CD4-positive, alpha-beta T cell (primary cell): Measurements from ENCODE around the gene GOLPH3L. TPM values are rescaled to one million over a fixed set of nuclear protein-coding genes. Genes with fewer than 3 reads are reported as not detected.
"Not testable (repeated sequence)": the region's sequence is repeated elsewhere in the genome, so short reads cannot be mapped to it uniquely, and the experiment has no call there.

ENCODE experiments used
- ATAC-seq: fragments of 200-7000 bp; cut with Tn5 transposase; one replicate; pipeline ENCODE4 v1.10.0; 2022; ENCODE audit warnings: mild to moderate bottlenecking; ENCODE audit not compliant: poor library complexity
- CTCF ChIA-PET: fragments of 350-600 bp; sonication (Branson Sonifier 250); formaldehyde crosslinking; loops from one replicate; lab custom pipeline; 2021; ENCODE audit warnings: antibody characterized with exemption, inconsistent platforms; lab: Charles Lee
- POLR2A ChIA-PET: fragments of 350-600 bp; sonication (Branson Sonifier 250); formaldehyde crosslinking; loops from one replicate; lab custom pipeline; 2021; ENCODE audit warnings: antibody characterized with exemption, inconsistent platforms; lab: Charles Lee
- DNase-seq, 14 experiments: peaks; one replicate each; pipeline ENCODE4 v3.0.0-alpha.2; 2013 to 2020; ENCODE audit warnings: mixed read lengths in 2 of 14
- H3K27ac ChIP-seq, 2 donors: one replicate each; pipeline versions ENCODE4 v1.5.1 to v1.7.0; 2013; ENCODE audit warnings: low read length in 2 of 2, low read depth in 1 of 2, mild to moderate bottlenecking in 1 of 2
- H3K27me3 ChIP-seq, 2 experiments: 1 replicate in 1 of 2; 2 replicates in 1 of 2; pipeline versions ENCODE4 v1.6.1 to v1.7.0; 2013; ENCODE audit warnings: low read length in 2 of 2, control low read depth in 1 of 2, mild to moderate bottlenecking in 1 of 2, moderate library complexity in 1 of 2; ENCODE audit not compliant: insufficient read depth in 2 of 2, control insufficient read depth in 1 of 2
- H3K36me3 ChIP-seq: one replicate; pipeline ENCODE4 v1.6.1; 2013; ENCODE audit warnings: low read length, control low read depth; ENCODE audit not compliant: insufficient read depth
- H3K4me1 ChIP-seq: one replicate; pipeline ENCODE4 v1.6.1; 2013; ENCODE audit warnings: low read length, control low read depth; ENCODE audit not compliant: insufficient read depth
- H3K4me3 ChIP-seq: one replicate; pipeline ENCODE4 v1.5.1; 2013; ENCODE audit warnings: mild to moderate bottlenecking, low read length, moderate library complexity
- H3K9me3 ChIP-seq, 2 experiments: 1 replicate in 1 of 2; 2 replicates in 1 of 2; pipeline versions ENCODE4 v1.6.1 to v1.7.0; 2013; ENCODE audit warnings: low read length in 2 of 2, mild to moderate bottlenecking in 2 of 2, control low read depth in 1 of 2, moderate library complexity in 1 of 2; ENCODE audit not compliant: control insufficient read depth in 1 of 2, insufficient read depth in 1 of 2
- H3K27ac Mint-ChIP-seq: one replicate; pipeline ENCODE4 v1.8.0; 2020; ENCODE audit warnings: mixed read lengths
- H3K27me3 Mint-ChIP-seq: one replicate; pipeline ENCODE4 v1.8.0; 2021; ENCODE audit warnings: mixed read lengths
- H3K36me3 Mint-ChIP-seq: one replicate; pipeline ENCODE4 v1.8.0; 2021; ENCODE audit warnings: low read depth, mixed read lengths
- H3K4me1 Mint-ChIP-seq: one replicate; pipeline ENCODE4 v1.8.0; 2021; ENCODE audit warnings: low read depth, mixed read lengths
- H3K4me3 Mint-ChIP-seq: one replicate; pipeline ENCODE4 v1.8.0; 2020; ENCODE audit warnings: mild to moderate bottlenecking, mixed read lengths
- H3K9me3 Mint-ChIP-seq: one replicate; pipeline ENCODE4 v1.8.0; 2020; ENCODE audit warnings: mixed read lengths
- intact Hi-C, 2 experiments: fragments of 100-400 bp; cut with DNase I in 1 of 2; cut with micrococcal nuclease in 1 of 2; formaldehyde crosslinking; loops; one replicate each; pipeline versions ENCODE4 v1.15.1 to v1.9.0; 2023 to 2025; cut with DNase I, micrococcal nuclease
- total RNA-seq, 174 experiments: library from RNA in 2 of 174; stranded (reverse) in 2 of 174; gene quantifications; one replicate each; pipeline ENCODE4 v1.2.3 and lab custom pipeline; 2021 to 2026
- TF ChIP-seq, protein P1 (sequence below): fragments of 200-600 bp; IDR thresholded peaks from one replicate; pipeline ENCODE4 v1.8.0; 2022; ENCODE audit warnings: antibody characterized with exemption, mild to moderate bottlenecking

The GOLPH3L gene
- total RNA-seq, 2 experiments from 2014 or later = 2.4 to 2.6 TPM

DNA sequence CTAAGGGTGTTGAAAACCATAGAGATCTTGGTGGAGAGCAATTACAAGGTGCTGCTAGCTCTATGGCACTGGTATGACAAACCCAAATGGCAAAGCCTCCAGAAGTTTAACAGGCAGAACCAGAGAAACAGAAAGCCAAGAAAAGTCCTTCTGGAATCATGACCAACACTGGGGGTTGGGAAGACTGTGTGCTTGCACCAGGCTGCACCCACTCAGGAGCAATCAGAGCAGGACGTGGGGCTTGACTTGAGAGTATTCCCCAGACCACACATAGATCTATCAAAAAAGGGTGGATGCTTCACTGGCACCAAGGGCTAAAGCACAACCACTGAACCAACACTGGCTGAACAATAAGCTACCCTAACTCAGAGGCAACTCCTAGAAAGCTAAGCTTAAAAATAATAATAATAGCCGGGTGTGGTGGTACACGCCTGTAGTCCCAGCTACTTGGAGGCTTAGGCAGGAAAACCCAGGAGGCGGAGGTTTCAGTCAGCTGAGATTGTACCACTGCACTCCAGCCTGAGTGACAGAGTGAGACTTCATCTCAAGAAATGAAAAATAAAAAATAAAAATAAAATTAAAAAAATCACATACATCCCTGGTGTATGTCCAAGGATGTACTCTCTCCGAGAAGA is 47.4 kb downstream of the GOLPH3L start:
- no peaks in the 10 kb centered on the region for H3K9me3 Mint-ChIP-seq
- H3K27ac ChIP-seq = no peak overlapping the region
- H3K4me3 Mint-ChIP-seq = no peak overlapping the region
- no peak for ATAC-seq
- ChIA-PET POLR2A (interaction anchor here (1.0 to 1.7 kb wide), 2 partner anchors 20 to 89 kb away, joined by 4 to 5 read pairs; partner anchors contain the start of gene ENSA), CTCF (no interaction called here)
- H3K4me1 ChIP-seq = no peaks in the 10 kb centered on the region
- TF ChIP-seq, protein P1, sequence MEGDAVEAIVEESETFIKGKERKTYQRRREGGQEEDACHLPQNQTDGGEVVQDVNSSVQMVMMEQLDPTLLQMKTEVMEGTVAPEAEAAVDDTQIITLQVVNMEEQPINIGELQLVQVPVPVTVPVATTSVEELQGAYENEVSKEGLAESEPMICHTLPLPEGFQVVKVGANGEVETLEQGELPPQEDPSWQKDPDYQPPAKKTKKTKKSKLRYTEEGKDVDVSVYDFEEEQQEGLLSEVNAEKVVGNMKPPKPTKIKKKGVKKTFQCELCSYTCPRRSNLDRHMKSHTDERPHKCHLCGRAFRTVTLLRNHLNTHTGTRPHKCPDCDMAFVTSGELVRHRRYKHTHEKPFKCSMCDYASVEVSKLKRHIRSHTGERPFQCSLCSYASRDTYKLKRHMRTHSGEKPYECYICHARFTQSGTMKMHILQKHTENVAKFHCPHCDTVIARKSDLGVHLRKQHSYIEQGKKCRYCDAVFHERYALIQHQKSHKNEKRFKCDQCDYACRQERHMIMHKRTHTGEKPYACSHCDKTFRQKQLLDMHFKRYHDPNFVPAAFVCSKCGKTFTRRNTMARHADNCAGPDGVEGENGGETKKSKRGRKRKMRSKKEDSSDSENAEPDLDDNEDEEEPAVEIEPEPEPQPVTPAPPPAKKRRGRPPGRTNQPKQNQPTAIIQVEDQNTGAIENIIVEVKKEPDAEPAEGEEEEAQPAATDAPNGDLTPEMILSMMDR = no peak
- H3K27ac Mint-ChIP-seq = no peak overlapping the region
- intact Hi-C loops = no loop called here
- no peaks in the 10 kb centered on the region for H3K4me1 Mint-ChIP-seq
- H3K36me3 Mint-ChIP-seq = peaks cover 70% of the 10 kb centered on the region
- no peak for DNase-seq
- no peak overlapping the region for H3K4me3 ChIP-seq
- no peaks in the 10 kb centered on the region for H3K27me3 ChIP-seq
- H3K9me3 ChIP-seq = no peaks in the 10 kb centered on the region
- no peaks in the 10 kb centered on the region for H3K27me3 Mint-ChIP-seq
- H3K36me3 ChIP-seq = peaks cover 51% of the 10 kb centered on the region

DNA sequence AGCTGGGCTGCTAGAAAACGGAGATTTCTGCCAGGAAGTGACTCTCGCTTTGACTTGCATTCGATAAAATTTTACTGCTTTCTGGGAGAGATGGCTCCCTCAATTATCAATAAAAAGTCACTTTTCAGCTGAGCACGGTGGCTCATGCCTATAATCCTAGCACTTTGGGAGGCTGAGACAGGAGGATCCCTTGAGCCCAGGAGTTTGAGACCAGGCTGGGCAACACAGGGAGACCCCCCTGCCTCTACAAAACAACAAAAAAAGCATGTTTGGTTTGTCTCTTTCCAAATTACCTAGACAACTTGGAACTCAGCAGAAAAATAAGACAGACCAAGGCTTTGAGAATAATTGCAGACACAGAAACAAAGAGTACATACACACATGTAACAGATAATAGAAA is 54.7 kb downstream of the GOLPH3L start:
- ChIA-PET POLR2A (interaction anchor here (1.6 kb wide), 1 partner anchor 13 kb away, joined by 4 read pairs; the partner anchor contains the start of gene ENSA), CTCF (no interaction called here)
- H3K4me3 ChIP-seq = no peak overlapping the region
- H3K27ac Mint-ChIP-seq = no peak overlapping the region
- ATAC-seq = no peak
- no peaks in the 10 kb centered on the region for H3K27me3 ChIP-seq
- no peak overlapping the region for H3K27ac ChIP-seq
- H3K27me3 Mint-ChIP-seq = no peaks in the 10 kb centered on the region
- H3K4me3 Mint-ChIP-seq = no peak overlapping the region
- no peaks in the 10 kb centered on the region for H3K4me1 ChIP-seq
- no peaks in the 10 kb centered on the region for H3K9me3 ChIP-seq
- H3K36me3 ChIP-seq = peaks cover 16% of the 10 kb centered on the region
- TF ChIP-seq, protein P1 = no peak
- no peaks in the 10 kb centered on the region for H3K9me3 Mint-ChIP-seq
- peaks cover 21% of the 10 kb centered on the region for H3K36me3 Mint-ChIP-seq
- no peaks in the 10 kb centered on the region for H3K4me1 Mint-ChIP-seq
- intact Hi-C loops = no loop called here
- no peak for DNase-seq

DNA sequence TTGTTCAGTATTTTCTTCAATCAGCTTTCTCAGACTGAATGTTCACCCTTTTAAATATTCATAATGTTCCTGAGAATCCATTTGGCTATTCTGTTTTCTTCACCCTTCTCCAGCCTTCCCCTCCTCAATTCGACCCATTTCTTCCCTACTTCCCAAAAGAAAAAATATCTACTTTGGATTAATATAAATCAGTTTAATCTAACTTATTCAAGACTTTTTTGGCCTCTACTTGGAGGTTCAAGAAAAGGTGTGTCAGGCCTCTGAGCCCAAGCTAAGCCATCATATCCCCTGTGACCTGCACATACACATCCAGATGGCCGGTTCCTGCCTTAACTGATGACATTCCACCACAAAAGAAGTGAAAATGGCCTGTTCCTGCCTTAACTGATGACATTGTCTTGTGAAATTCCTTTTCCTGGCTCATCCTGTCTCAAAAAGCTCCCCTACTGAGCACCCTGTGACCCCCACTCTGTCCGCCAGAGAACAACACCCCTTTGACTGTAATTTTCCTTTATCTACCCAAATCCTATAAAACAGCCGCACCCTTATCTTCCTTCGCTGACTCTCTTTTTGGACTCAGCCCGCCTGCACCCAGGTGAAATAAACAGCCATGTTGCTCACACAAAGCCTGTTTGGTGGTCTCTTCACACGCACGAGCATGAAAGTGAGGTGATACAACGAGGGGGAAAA is 55.7 kb downstream of the GOLPH3L start:
- H3K27ac ChIP-seq, H3K4me1 Mint-ChIP-seq, ATAC-seq, H3K4me3 ChIP-seq, H3K27ac Mint-ChIP-seq, H3K36me3 ChIP-seq, H3K4me1 ChIP-seq, CTCF ChIA-PET, DNase-seq, H3K27me3 Mint-ChIP-seq, H3K27me3 ChIP-seq, H3K9me3 Mint-ChIP-seq, H3K4me3 Mint-ChIP-seq, intact Hi-C loops, H3K9me3 ChIP-seq: not testable (repeated sequence)
- peaks cover 11% of the 10 kb centered on the region for H3K36me3 Mint-ChIP-seq
- POLR2A ChIA-PET = interaction anchor here (1.6 kb wide), 1 partner anchor 12 kb away, joined by 4 read pairs; the partner anchor contains the start of gene ENSA

DNA sequence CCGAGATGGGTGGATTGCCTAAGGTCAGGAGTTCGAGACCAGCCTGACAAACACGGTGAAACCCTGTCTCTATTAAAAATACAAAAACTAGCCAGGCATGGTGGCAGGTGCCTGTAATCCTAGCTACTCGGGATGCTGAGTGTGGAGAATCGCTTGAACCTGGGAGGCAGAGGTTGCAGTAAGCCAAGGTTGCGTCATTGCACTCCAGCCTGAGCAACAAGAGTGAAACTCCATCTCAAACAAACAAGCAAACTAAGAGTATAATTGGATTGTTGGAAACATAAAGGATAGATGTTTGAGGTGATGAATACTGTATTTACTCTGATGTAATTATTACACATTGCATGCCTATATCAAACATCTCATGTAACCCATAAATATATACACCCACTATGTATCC is 58.5 kb downstream of the GOLPH3L start:
- ChIA-PET POLR2A (interaction anchor here (1.3 kb wide), 1 partner anchor 9 kb away, joined by 9 read pairs; the partner anchor contains the start of gene ENSA), CTCF (interaction anchor here (0.7 kb wide), 1 partner anchor 174 kb away, joined by 3 read pairs; no protein-coding TSS in a partner anchor)
- H3K36me3 ChIP-seq, H3K9me3 ChIP-seq, H3K4me3 ChIP-seq, H3K4me1 Mint-ChIP-seq, DNase-seq, H3K27me3 ChIP-seq, H3K27me3 Mint-ChIP-seq, H3K4me1 ChIP-seq, H3K27ac Mint-ChIP-seq, H3K27ac ChIP-seq, ATAC-seq, H3K36me3 Mint-ChIP-seq, H3K4me3 Mint-ChIP-seq, H3K9me3 Mint-ChIP-seq: not testable (repeated sequence)
- intact Hi-C loops = loop anchor here in 1 of 2 experiments (2.0 kb wide), 1 partner anchor 18 kb away; no protein-coding TSS in a partner anchor

DNA sequence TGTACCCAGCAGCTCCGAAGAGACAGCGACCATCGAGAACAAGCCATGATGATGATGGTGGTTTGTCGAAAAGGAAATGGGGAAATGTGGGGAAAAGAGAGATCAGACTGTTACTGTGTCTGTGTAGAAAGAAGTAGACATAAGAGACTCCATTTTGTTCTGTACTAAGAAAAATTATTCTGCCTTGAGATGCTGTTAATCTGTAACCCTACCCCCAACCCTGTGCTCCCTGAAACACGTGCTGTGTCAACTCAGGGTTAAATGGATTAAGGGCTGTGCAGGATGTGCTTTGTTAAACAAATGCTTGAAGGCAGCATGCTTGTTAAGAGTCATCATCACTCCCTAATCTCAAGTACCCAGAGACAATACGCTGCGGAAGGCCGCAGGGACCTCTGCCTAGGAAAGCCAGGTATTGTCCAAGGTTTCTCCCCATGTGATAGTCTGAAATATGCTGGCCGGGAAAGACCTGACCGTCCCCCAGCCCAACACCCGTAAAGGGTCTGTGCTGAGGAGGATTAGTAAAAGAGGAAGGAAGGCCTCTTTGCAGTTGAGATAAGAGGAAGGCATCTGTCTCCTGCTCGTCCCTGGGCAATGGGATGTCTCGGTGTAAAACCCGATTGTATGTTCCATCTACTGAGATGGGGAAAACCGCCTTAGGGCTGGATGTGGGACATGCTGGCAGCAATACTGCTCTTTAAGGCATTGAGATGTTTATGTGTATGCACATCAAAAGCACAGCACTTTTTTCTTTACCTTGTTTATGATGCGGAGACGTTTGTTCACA is 61.9 kb downstream of the GOLPH3L start:
- CTCF ChIA-PET, H3K36me3 ChIP-seq, H3K27me3 ChIP-seq, H3K9me3 Mint-ChIP-seq, POLR2A ChIA-PET, H3K4me3 Mint-ChIP-seq, H3K4me1 Mint-ChIP-seq, H3K9me3 ChIP-seq, H3K4me3 ChIP-seq, H3K27ac Mint-ChIP-seq, H3K36me3 Mint-ChIP-seq, H3K27me3 Mint-ChIP-seq, intact Hi-C loops, H3K27ac ChIP-seq, DNase-seq, H3K4me1 ChIP-seq, ATAC-seq: not testable (repeated sequence)
